IPS-15b (cell line): ENCODE data around the gene ABLIM2.

Source experiments
- H3K27me3 ChIP-seq: one replicate; pipeline ENCODE4 v1.6.1; 2013; ENCODE audit warnings: low read length; ENCODE audit not compliant: control insufficient read depth, insufficient read depth
- H3K36me3 ChIP-seq: one replicate; pipeline ENCODE4 v1.6.1; 2013; ENCODE audit warnings: low read length; ENCODE audit not compliant: control insufficient read depth, insufficient read depth
- H3K4me1 ChIP-seq: one replicate; pipeline ENCODE4 v1.6.1; 2013; ENCODE audit warnings: mild to moderate bottlenecking, low read length; ENCODE audit not compliant: control insufficient read depth, insufficient read depth
- H3K4me3 ChIP-seq: one replicate; pipeline ENCODE4 v1.5.1; 2013; ENCODE audit warnings: low read depth, low read length
- H3K9ac ChIP-seq: one replicate; pipeline ENCODE4 v1.6.1; 2013; ENCODE audit warnings: low read depth, mild to moderate bottlenecking, low read length
- H3K9me3 ChIP-seq: one replicate; pipeline ENCODE4 v1.6.1; 2013; ENCODE audit warnings: mild to moderate bottlenecking, low read length; ENCODE audit not compliant: control insufficient read depth, insufficient read depth

Gene ABLIM2

GRCh38 chr4:8129136-8129535, 29.5 kb downstream of the ABLIM2 start:
- Histone ChIP-seq H3K27me3 (no peaks in the 10 kb centered on the region), H3K4me3 (no peak overlapping the region), H3K9me3 (no peaks in the 10 kb centered on the region), H3K9ac (no peak overlapping the region), H3K4me1 (peaks cover 4% of the 10 kb centered on the region), H3K36me3 (no peaks in the 10 kb centered on the region)

- no peak overlapping the region for H3K4me3 ChIP-seq
- no peaks in the 10 kb centered on the region for H3K36me3 ChIP-seq
- H3K27me3 ChIP-seq, result no peaks in the 10 kb centered on the region
- no peak overlapping the region for H3K9ac ChIP-seq
- H3K4me1 ChIP-seq, result peaks cover 4% of the 10 kb centered on the region
- H3K9me3 ChIP-seq, result no peaks in the 10 kb centered on the region
Observed at GRCh38 chr4:8128100-8128856, 30.3 kb downstream of the ABLIM2 start.

GRCh38 chr4:8127051-8127826, 31.4 kb downstream of the ABLIM2 start:
- peaks cover 4% of the 10 kb centered on the region for H3K4me1 ChIP-seq
- no peaks in the 10 kb centered on the region for H3K27me3 ChIP-seq
- no peak overlapping the region for H3K4me3 ChIP-seq

GRCh38 chr4:8126523-8126922, 32.1 kb downstream of the ABLIM2 start:
- H3K36me3 ChIP-seq, result no peaks in the 10 kb centered on the region
- H3K4me1 ChIP-seq, result peaks cover 4% of the 10 kb centered on the region
- H3K9ac ChIP-seq, result no peak overlapping the region
- no peaks in the 10 kb centered on the region for H3K27me3 ChIP-seq
- no peak overlapping the region for H3K4me3 ChIP-seq
- no peaks in the 10 kb centered on the region for H3K9me3 ChIP-seq

More at GRCh38 chr4:8127051-8127826, 31.4 kb downstream of the ABLIM2 start:
- Histone ChIP-seq H3K9me3 (no peaks in the 10 kb centered on the region), H3K36me3 (no peaks in the 10 kb centered on the region), H3K9ac (no peak overlapping the region)

- no peaks in the 10 kb centered on the region for H3K27me3 ChIP-seq
- no peaks in the 10 kb centered on the region for H3K36me3 ChIP-seq
- H3K9ac ChIP-seq, result no peak overlapping the region
- H3K4me3 ChIP-seq, result no peak overlapping the region
- no peaks in the 10 kb centered on the region for H3K9me3 ChIP-seq
- peaks cover 4% of the 10 kb centered on the region for H3K4me1 ChIP-seq
Observed at GRCh38 chr4:8125526-8126056, 33.0 kb downstream of the ABLIM2 start.

DNA sequence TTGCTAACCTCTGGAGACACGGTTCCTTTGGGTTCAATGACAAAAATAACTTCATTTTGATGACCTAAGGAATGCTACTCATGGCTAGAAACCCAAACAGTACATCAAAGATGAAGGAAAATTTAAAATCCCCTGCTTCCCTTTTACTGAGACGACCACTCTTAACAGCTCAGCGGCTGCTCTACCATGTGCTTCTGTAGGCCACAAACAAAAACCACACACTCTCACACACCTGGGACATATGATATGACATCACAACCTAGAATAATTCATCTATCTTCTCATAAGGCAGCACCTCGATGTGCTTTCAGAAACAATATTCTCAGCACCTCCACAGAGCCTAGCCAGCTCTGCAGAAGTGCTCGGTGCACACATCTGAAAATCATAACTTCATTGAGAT, 34.7 kb downstream of the ABLIM2 start:
- no peak overlapping the region for H3K9ac ChIP-seq
- peaks cover 4% of the 10 kb centered on the region for H3K4me1 ChIP-seq
- no peaks in the 10 kb centered on the region for H3K9me3 ChIP-seq
- no peaks in the 10 kb centered on the region for H3K27me3 ChIP-seq
- H3K4me3 ChIP-seq, result no peak overlapping the region
- no peaks in the 10 kb centered on the region for H3K36me3 ChIP-seq

GRCh38 chr4:8123389-8123788, 35.2 kb downstream of the ABLIM2 start:
- no peaks in the 10 kb centered on the region for H3K9me3 ChIP-seq
- no peaks in the 10 kb centered on the region for H3K36me3 ChIP-seq
- no peak overlapping the region for H3K9ac ChIP-seq
- no peaks in the 10 kb centered on the region for H3K27me3 ChIP-seq
- H3K4me3 ChIP-seq, result no peak overlapping the region
- H3K4me1 ChIP-seq, result peaks cover 4% of the 10 kb centered on the region

DNA sequence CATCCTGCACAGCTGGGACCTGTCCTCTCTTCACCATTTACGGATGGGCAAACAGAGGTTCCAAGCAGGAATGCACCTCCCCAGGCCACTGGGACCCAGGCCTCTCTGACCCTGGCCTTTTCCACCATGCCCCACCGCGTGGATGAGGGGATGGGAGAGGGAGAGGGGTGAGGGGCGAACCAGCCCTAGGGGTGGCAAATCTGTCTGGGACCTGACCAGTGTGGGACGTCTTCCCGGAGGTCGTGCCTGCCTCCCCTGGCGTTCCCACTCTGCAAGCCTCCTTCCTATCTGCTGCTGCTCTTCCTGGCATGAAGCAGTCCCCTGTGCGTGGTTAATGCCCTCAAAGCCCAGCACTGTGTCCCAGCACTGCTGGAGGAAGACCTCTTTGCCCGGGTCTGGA, 35.9 kb downstream of the ABLIM2 start:
- no peaks in the 10 kb centered on the region for H3K27me3 ChIP-seq
- H3K9ac ChIP-seq, result no peak overlapping the region
- H3K4me1 ChIP-seq, result no peaks in the 10 kb centered on the region
- H3K9me3 ChIP-seq, result no peaks in the 10 kb centered on the region
- H3K4me3 ChIP-seq, result no peak overlapping the region
- no peaks in the 10 kb centered on the region for H3K36me3 ChIP-seq

DNA sequence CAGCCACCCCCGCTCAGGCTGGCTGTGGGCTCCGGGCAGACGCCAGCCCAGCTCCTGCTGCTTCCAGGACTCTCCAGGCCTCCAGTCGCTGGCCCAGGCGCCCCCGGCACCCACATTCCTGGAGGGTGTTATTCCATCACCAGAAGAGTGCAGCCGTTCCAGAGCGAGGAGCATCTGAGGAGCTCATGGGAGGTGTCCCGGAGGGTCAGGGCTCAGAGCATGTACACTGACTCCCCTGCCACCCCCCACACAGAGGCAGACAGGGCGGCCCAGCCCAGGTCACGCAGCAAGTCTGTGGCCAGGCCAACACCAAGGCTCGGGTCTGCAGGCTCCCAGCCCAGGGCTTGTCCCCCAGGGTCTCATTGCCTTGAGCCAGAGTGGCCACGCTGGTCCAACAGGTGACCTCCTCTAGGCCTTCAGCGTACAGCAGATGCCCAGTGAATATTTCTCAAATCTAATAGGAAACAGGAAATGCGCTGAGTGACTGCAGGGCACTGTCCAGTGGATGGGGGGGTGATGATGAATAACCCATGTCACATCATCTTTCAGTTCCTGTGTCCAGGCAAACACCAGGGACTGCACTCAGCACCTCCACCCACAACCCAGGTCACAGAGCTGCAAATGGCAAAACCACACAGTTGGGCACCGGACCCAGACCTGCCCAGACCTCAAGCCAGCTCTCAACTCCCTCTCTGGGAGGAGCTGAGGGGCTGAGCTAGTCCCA, 37.2 kb downstream of the ABLIM2 start:
- H3K9me3 ChIP-seq, result no peaks in the 10 kb centered on the region
- no peaks in the 10 kb centered on the region for H3K27me3 ChIP-seq
- no peaks in the 10 kb centered on the region for H3K4me1 ChIP-seq
- no peaks in the 10 kb centered on the region for H3K36me3 ChIP-seq
- no peak overlapping the region for H3K4me3 ChIP-seq
- no peak overlapping the region for H3K9ac ChIP-seq

GRCh38 chr4:8120501-8120900, 38.1 kb downstream of the ABLIM2 start:
- H3K36me3 ChIP-seq, result no peaks in the 10 kb centered on the region
- H3K9ac ChIP-seq, result no peak overlapping the region
- no peak overlapping the region for H3K4me3 ChIP-seq
- H3K9me3 ChIP-seq, result no peaks in the 10 kb centered on the region
- H3K4me1 ChIP-seq, result no peaks in the 10 kb centered on the region
- no peaks in the 10 kb centered on the region for H3K27me3 ChIP-seq

- Histone ChIP-seq H3K36me3 (no peaks in the 10 kb centered on the region), H3K4me1 (no peaks in the 10 kb centered on the region), H3K27me3 (no peaks in the 10 kb centered on the region), H3K9me3 (no peaks in the 10 kb centered on the region), H3K4me3 (no peak overlapping the region), H3K9ac (no peak overlapping the region)
Observed at GRCh38 chr4:8119877-8120276, 38.7 kb downstream of the ABLIM2 start.
